ENCODE data around the gene TDRD9. TPM values are rescaled to one million over a fixed set of nuclear protein-coding genes. Genes with fewer than 3 reads are reported as not detected.

The TDRD9 gene
- total and polyA plus RNA-seq, 2 of the 4 experiments (the other 2 are of a cell fraction), result 0.07 to 0.18 TPM

GRCh38 chr14:103995876-103996275, 67.6 kb downstream of the TDRD9 start:
- BruUV-seq (replicated peaks), result no TSS peak
- ChIA-PET POLR2A (ENCODE audit: unreplicated experiment) (no interaction called here), CTCF (no interaction called here)
- DNase-seq (no peak), ATAC-seq (ENCODE audit: low read depth) (no peak)
- no peaks in the 10 kb centered on the region for H3K9me1 ChIP-seq (ENCODE audit: insufficient read depth, low read length)
- WGBS, 2 experiments (ENCODE audit: extremely low coverage in 2 of 2, insufficient read length in 1 of 2), result no CpG with 5 or more reads among the region's 5 CpGs
- H4K91ac ChIP-seq (ENCODE audit: insufficient read depth, low read depth, low read length), result no peak overlapping the region
- H2AK5ac ChIP-seq (ENCODE audit: low read depth, low read length), result no peak overlapping the region
- H3K27ac ChIP-seq (ENCODE audit: insufficient read depth, low read length), result no peak overlapping the region
- H3K79me1 ChIP-seq (ENCODE audit: low read depth in 1 of 2, low read length in 2 of 2), result no peaks in the 10 kb centered on the region
- no peaks in the 10 kb centered on the region for H3K4me1 ChIP-seq (ENCODE audit: control insufficient read depth, insufficient read depth, low read length)
- H3K4ac ChIP-seq (ENCODE audit: low read depth, low read length), result no peak overlapping the region
- no peak overlapping the region for H3K14ac ChIP-seq (replicated peaks; ENCODE audit: low read depth, low read length)
- no peak overlapping the region for H2BK120ac ChIP-seq (ENCODE audit: low read depth, low read length)
- H4K5ac ChIP-seq (ENCODE audit: low read depth, low read length), result no peak overlapping the region
- dilution Hi-C loops (cut with HindIII; ENCODE audit: low sequenced_read_pairs, unreplicated experiment), result no loop called here
- no peak overlapping the region for H3K23ac ChIP-seq (ENCODE audit: low read depth, low read length)
- no peak overlapping the region for H3K56ac ChIP-seq (ENCODE audit: extremely low read depth, insufficient read depth, low read length)
- H3K18ac ChIP-seq (ENCODE audit: low read depth, low read length), result no peak overlapping the region
- H3K4me2 ChIP-seq (ENCODE audit: low read depth, low read length), result no peak overlapping the region
- no peak overlapping the region for H3K4me3 ChIP-seq (ENCODE audit: insufficient read depth, low read depth, low read length)
- no peak overlapping the region for H2BK5ac ChIP-seq (ENCODE audit: low read depth, low read length, poor library complexity, severe bottlenecking)
- no peak overlapping the region for H2AFZ ChIP-seq (replicated peaks; ENCODE audit: low read length, poor library complexity)
- H2BK20ac ChIP-seq (ENCODE audit: low read depth, low read length), result no peak overlapping the region
- no peak overlapping the region for H2BK15ac ChIP-seq (ENCODE audit: low read depth, low read length)
- in situ Hi-C loops (cut with MboI; ENCODE audit: low sequenced_read_pairs), result no loop called here
- peak overlapping the region; percentile 16 for H2AK9ac ChIP-seq (replicated peaks; ENCODE audit: low read depth, low read length, poor library complexity)
- no peaks in the 10 kb centered on the region for H3K9me3 ChIP-seq (ENCODE audit: control insufficient read depth, insufficient read depth, low read length)
- H3K27me3 ChIP-seq (ENCODE audit: control insufficient read depth, insufficient read depth, low read length), result peaks cover 11% of the 10 kb centered on the region
- TF ChIP-seq MAZ (IDR thresholded peaks at IDR 0.05; ENCODE audit: borderline replicate concordance, low read depth, low read length), result no peak
- TF ChIP-seq RFX5 (IDR thresholded peaks at IDR 0.05; ENCODE audit: low read depth, low read length), result no peak
- no peak for TF ChIP-seq MXI1 (IDR thresholded peaks at IDR 0.05; ENCODE audit: borderline replicate concordance, low read depth, low read length)
- no peak for TF ChIP-seq POLR2A (IDR thresholded peaks at IDR 0.05; ENCODE audit: low read depth, low read length)
- TF ChIP-seq BHLHE40 (IDR thresholded peaks at IDR 0.05; ENCODE audit: low read depth, low read length), result no peak
- H3K36me3 ChIP-seq (ENCODE audit: control insufficient read depth, insufficient read depth, low read length), result no peaks in the 10 kb centered on the region
- no peak overlapping the region for H4K8ac ChIP-seq (ENCODE audit: low read depth in 2 of 2, low read length in 2 of 2)
- H4K20me1 ChIP-seq (ENCODE audit: insufficient read depth, low read length), result no peaks in the 10 kb centered on the region
- intact Hi-C loops (cut with micrococcal nuclease), result no loop called here
- H3K9ac ChIP-seq (ENCODE audit: low read depth, low read length), result no peak overlapping the region

All from IMR-90 (cell line).